NCI-H2029 (cell line): Measurements from ENCODE around the gene NELFB.

Experiments used
- DNase-seq: peaks from one replicate; lab custom pipeline; 2025; lab: John Stamatoyannopoulos, UW

The NELFB gene

GRCh38 chr9:137268538-137269201 lies 13.5 kb downstream of the NELFB start:
- DNase-seq, result no peak

GRCh38 chr9:137269231-137269772 lies 14.2 kb downstream of the NELFB start:
- DNase-seq, result peak; percentile 54

- no peak for DNase-seq
These were observed 16.0 kb downstream of the NELFB start for GRCh38 chr9:137270929-137271695.

- DNase-seq, result no peak
These were observed 16.6 kb downstream of the NELFB start for GRCh38 chr9:137271696-137272076.

- DNase-seq, result no peak
These were observed 17.3 kb downstream of the NELFB start for GRCh38 chr9:137272241-137273094.

- DNase-seq, result no peak
These were observed 18.0 kb downstream of the NELFB start for GRCh38 chr9:137273095-137273490.

- DNase-seq, result peak; percentile 71
These were observed 18.6 kb downstream of the NELFB start for GRCh38 chr9:137273611-137274320.

GRCh38 chr9:137275203-137275587 lies 20.1 kb downstream of the NELFB start:
- DNase-seq, result no peak

- no peak for DNase-seq
These were observed 20.7 kb downstream of the NELFB start for GRCh38 chr9:137275588-137276472.

- DNase-seq, result no peak
These were observed 21.6 kb downstream of the NELFB start for GRCh38 chr9:137276473-137277328.

GRCh38 chr9:137277329-137278041 lies 22.4 kb downstream of the NELFB start, which contains the start of gene TOR4A:
TSS of gene TOR4A (plus strand) at chr9:137277726. CDS start at chr9:137278690, 964 bp downstream.
- no peak for DNase-seq

GRCh38 chr9:137278061-137278701 lies 23.1 kb downstream of the NELFB start:
- DNase-seq, result no peak

- no peak for DNase-seq
These were observed 23.9 kb downstream of the NELFB start for GRCh38 chr9:137278721-137279711.

- DNase-seq, result no peak
These were observed 24.8 kb downstream of the NELFB start for GRCh38 chr9:137279741-137280473.

- no peak for DNase-seq
These were observed 25.6 kb downstream of the NELFB start for GRCh38 chr9:137280474-137281344.
